DOHH2 (cell line): Measurements from ENCODE around the gene SLC34A1.
A peak's percentile ranks its signal among the peaks of the same experiment; 100 is the strongest.

Source experiments
- H3F3A ChIP-seq: fragments of 200-600 bp; sonication (generic), shearing (Covaris generic); 2 replicates; pipeline ENCODE4 v1.6.0; 2016; ENCODE audit warnings: antibody characterized with exemption, mild to moderate bottlenecking; ENCODE audit not compliant: control insufficient read depth, insufficient read depth
- H3K27ac ChIP-seq: fragments of 200-600 bp; sonication (generic); 2 replicates; pipeline ENCODE4 v1.5.1; 2014; ENCODE audit warnings: low read depth, mild to moderate bottlenecking, low read length, moderate library complexity
- H3K27me3 ChIP-seq: fragments of 200-600 bp; sonication (generic); 2 replicates; pipeline ENCODE4 v1.6.1; 2014; ENCODE audit warnings: mild to moderate bottlenecking, low read length, mixed read lengths; ENCODE audit not compliant: control insufficient read depth
- H3K36me3 ChIP-seq: fragments of 200-600 bp; sonication (generic); 2 replicates; pipeline ENCODE4 v1.6.1; 2014; ENCODE audit warnings: mild to moderate bottlenecking, low read length, moderate library complexity, mixed read lengths; ENCODE audit not compliant: control insufficient read depth
- H3K4me1 ChIP-seq: fragments of 200-600 bp; sonication (generic); 2 replicates; pipeline ENCODE4 v1.6.1; 2014; ENCODE audit warnings: mild to moderate bottlenecking, low read length, mixed read lengths; ENCODE audit not compliant: control insufficient read depth
- H3K4me2 ChIP-seq: fragments of 200-600 bp; sonication (generic); 2 replicates; pipeline ENCODE4 v1.6.0; 2014; ENCODE audit warnings: mild to moderate bottlenecking, low read length, moderate library complexity
- H3K4me3 ChIP-seq: fragments of 200-600 bp; sonication (generic); 2 replicates; pipeline ENCODE4 v1.5.1; 2014; ENCODE audit warnings: mild to moderate bottlenecking, low read length, mixed read lengths
- H3K79me2 ChIP-seq: fragments of 200-600 bp; sonication (generic); 2 replicates; pipeline ENCODE4 v1.6.1; 2014; ENCODE audit warnings: mild to moderate bottlenecking, low read length, mixed read lengths; ENCODE audit not compliant: control insufficient read depth
- H3K9me2 ChIP-seq: fragments of 200-600 bp; sonication (generic); replicated peaks from 2 replicates; pipeline ENCODE4 v1.6.1; 2014; ENCODE audit warnings: mild to moderate bottlenecking, low read length, mixed read lengths; ENCODE audit not compliant: control insufficient read depth
- H3K9me3 ChIP-seq: fragments of 200-600 bp; sonication (generic); 2 replicates; pipeline ENCODE4 v1.6.1; 2014; ENCODE audit warnings: antibody characterized with exemption, low read length, mixed read lengths; ENCODE audit not compliant: control insufficient read depth, insufficient read depth
- H4K20me1 ChIP-seq: fragments of 200-600 bp; sonication (generic); 2 replicates; pipeline ENCODE4 v1.6.0; 2014; ENCODE audit warnings: low read depth, mild to moderate bottlenecking, antibody characterized with exemption, low read length, moderate library complexity; ENCODE audit not compliant: control insufficient read depth, insufficient read depth
- CTCF ChIP-seq: fragments of 200-600 bp; sonication (generic); IDR thresholded peaks from one replicate; pipeline ENCODE4 v1.5.1; 2014; ENCODE audit warnings: antibody characterized with exemption, mild to moderate bottlenecking, low read depth, low read length; ENCODE audit not compliant: poor library complexity, severe bottlenecking
- EZH2phosphoT487 ChIP-seq: fragments of 200-600 bp; sonication (generic); IDR thresholded peaks from 2 replicates; pipeline ENCODE4 v1.6.1; 2017; ENCODE audit warnings: borderline replicate concordance, mild to moderate bottlenecking, antibody characterized with exemption, low read length, moderate library complexity, mixed read lengths

Gene SLC34A1

GRCh38 chr5:177383181-177383580 lies 1.1 kb upstream of the SLC34A1 start:
- no peaks in the 10 kb centered on the region for H4K20me1 ChIP-seq
- TF ChIP-seq CTCF = no peak
- TF ChIP-seq EZH2phosphoT487 = no peak
- H3F3A ChIP-seq = no peaks in the 10 kb centered on the region
- H3K4me3 ChIP-seq = no peak overlapping the region
- no peak overlapping the region for H3K4me2 ChIP-seq
- H3K27me3 ChIP-seq = peaks cover 21% of the 10 kb centered on the region; the same call in 1 of the 2 replicates
- no peaks in the 10 kb centered on the region for H3K79me2 ChIP-seq
- no peaks in the 10 kb centered on the region for H3K9me2 ChIP-seq
- H3K27ac ChIP-seq = no peak overlapping the region
- no peaks in the 10 kb centered on the region for H3K9me3 ChIP-seq
- peaks cover 20% of the 10 kb centered on the region for H3K4me1 ChIP-seq
- no peaks in the 10 kb centered on the region for H3K36me3 ChIP-seq

- peaks cover 45% of the 10 kb centered on the region for H3K4me1 ChIP-seq
- no peak overlapping the region for H3K27ac ChIP-seq
- H3K9me2 ChIP-seq = no peaks in the 10 kb centered on the region
- peaks cover 21% of the 10 kb centered on the region; the same call in 1 of the 2 replicates for H3K27me3 ChIP-seq
- no peaks in the 10 kb centered on the region for H3K36me3 ChIP-seq
- H3F3A ChIP-seq = peaks cover 13% of the 10 kb centered on the region
- no peaks in the 10 kb centered on the region for H3K79me2 ChIP-seq
- H3K4me2 ChIP-seq = no peak overlapping the region
- H3K9me3 ChIP-seq = no peaks in the 10 kb centered on the region
- no peaks in the 10 kb centered on the region for H4K20me1 ChIP-seq
- no peak overlapping the region for H3K4me3 ChIP-seq
- TF ChIP-seq EZH2phosphoT487 = no peak
- no peak for TF ChIP-seq CTCF
Measured at GRCh38 chr5:177385720-177386119, 1.5 kb downstream of the SLC34A1 start.

GRCh38 chr5:177386542-177386941 lies 2.3 kb downstream of the SLC34A1 start:
- no peak overlapping the region for H3K4me3 ChIP-seq
- peaks cover 13% of the 10 kb centered on the region for H3F3A ChIP-seq
- TF ChIP-seq CTCF = no peak
- TF ChIP-seq EZH2phosphoT487 = no peak
- peaks cover 50% of the 10 kb centered on the region for H3K4me1 ChIP-seq
- H3K27me3 ChIP-seq = peaks cover 21% of the 10 kb centered on the region; the same call in 1 of the 2 replicates
- H3K27ac ChIP-seq = no peak overlapping the region
- no peaks in the 10 kb centered on the region for H3K36me3 ChIP-seq
- no peaks in the 10 kb centered on the region for H4K20me1 ChIP-seq
- no peaks in the 10 kb centered on the region for H3K79me2 ChIP-seq
- H3K9me3 ChIP-seq = no peaks in the 10 kb centered on the region
- peak overlapping the region; percentile 48; the same call in 1 of the 2 replicates for H3K4me2 ChIP-seq
- no peaks in the 10 kb centered on the region for H3K9me2 ChIP-seq

- H3K9me3 ChIP-seq = no peaks in the 10 kb centered on the region
- no peak for TF ChIP-seq CTCF
- no peak for TF ChIP-seq EZH2phosphoT487
- peaks cover 13% of the 10 kb centered on the region for H3F3A ChIP-seq
- H3K4me2 ChIP-seq = peak overlapping the region; percentile 48
- peaks cover 50% of the 10 kb centered on the region for H3K4me1 ChIP-seq
- no peaks in the 10 kb centered on the region for H3K79me2 ChIP-seq
- no peak overlapping the region for H3K27ac ChIP-seq
- no peaks in the 10 kb centered on the region for H4K20me1 ChIP-seq
- peak overlapping the region; percentile 33; the same call in 1 of the 2 replicates for H3K4me3 ChIP-seq
- H3K36me3 ChIP-seq = no peaks in the 10 kb centered on the region
- H3K27me3 ChIP-seq = peaks cover 19% of the 10 kb centered on the region; the same call in 1 of the 2 replicates
- H3K9me2 ChIP-seq = no peaks in the 10 kb centered on the region
Measured at GRCh38 chr5:177387405-177387804, 3.2 kb downstream of the SLC34A1 start.
